Endothelial cell of umbilical vein (primary cell): ENCODE data around the gene AFDN. TPM values are rescaled to one million over a fixed set of nuclear protein-coding genes. Genes with fewer than 3 reads are reported as not detected.

Experiments used
- BruUV-seq: library from RNA; stranded (reverse); fragments of 400-500 nt; replicated peaks from 2 replicates; lab custom pipeline; 2021; lab: Mats Ljungman, UMichigan
- CTCF ChIA-PET: fragments of 300-600, 350-600 bp; sonication (Branson Sonifier 250); formaldehyde crosslinking; loops from one replicate; lab custom pipeline; 2021; ENCODE audit warnings: antibody characterized with exemption, inconsistent platforms; lab: Charles Lee
- POLR2A ChIA-PET: fragments of 300-600, 350-600 bp; sonication (Branson Sonifier 250); formaldehyde crosslinking; loops from one replicate; lab custom pipeline; 2021; ENCODE audit warnings: antibody characterized with exemption, inconsistent platforms; lab: Charles Lee
- DNase-seq: peaks from one replicate; pipeline ENCODE4 v3.0.0-alpha.2; 2011; ENCODE audit warnings: low read depth, low spot score
- FAIRE-seq: peaks from 2 replicates; lab custom pipeline; 2011; peaks lifted over from hg19 to GRCh38; lab: Jason Lieb, UNC
- H2AFZ ChIP-seq: 2 replicates; pipeline ENCODE4 v1.6.0; 2012; ENCODE audit warnings: low read depth, low read length, control low read depth, inconsistent platforms
- H3K27ac ChIP-seq: 2 replicates; pipeline ENCODE4 v1.5.1; 2011; ENCODE audit warnings: low read depth, mild to moderate bottlenecking, control low read depth, low read length, moderate library complexity; ENCODE audit not compliant: insufficient read depth
- H3K27me3 ChIP-seq, 2 experiments: 2 replicates each; pipeline versions ENCODE4 v1.6.0 to v1.6.1; 2011; ENCODE audit warnings: low read length in 2 of 2, mixed read lengths in 1 of 2; ENCODE audit not compliant: control insufficient read depth in 2 of 2, insufficient read depth in 2 of 2
- H3K36me3 ChIP-seq, 2 experiments: 2 replicates in 1 of 2; 3 replicates in 1 of 2; pipeline ENCODE4 v1.5.1; 2011; ENCODE audit warnings: low read length in 2 of 2, mild to moderate bottlenecking in 1 of 2, moderate library complexity in 1 of 2; ENCODE audit not compliant: control insufficient read depth in 2 of 2, insufficient read depth in 2 of 2; ENCODE audit errors: extremely low read depth in 1 of 2
- H3K4me1 ChIP-seq: 3 replicates; pipeline ENCODE4 v1.5.1; 2011; ENCODE audit warnings: mild to moderate bottlenecking, low read length; ENCODE audit not compliant: control insufficient read depth, insufficient read depth; ENCODE audit errors: extremely low read depth
- H3K4me2 ChIP-seq: 2 replicates; pipeline ENCODE4 v1.6.1; 2011; ENCODE audit warnings: low read length, control low read depth, mixed read lengths; ENCODE audit not compliant: insufficient read depth
- H3K4me3 ChIP-seq, 3 experiments: fragments of 200-600 bp in 1 of 3; sonication (generic), shearing (Covaris generic) in 1 of 3; replicated peaks in 1 of 3; 2 replicates each; pipeline ENCODE4 v1.5.1; 2011 to 2016; ENCODE audit warnings: control low read depth in 3 of 3, low read length in 3 of 3, mild to moderate bottlenecking in 2 of 3, inconsistent platforms in 1 of 3, low read depth in 1 of 3, moderate library complexity in 1 of 3; ENCODE audit not compliant: insufficient read depth in 1 of 3
- H3K79me2 ChIP-seq: 2 replicates; pipeline ENCODE4 v1.6.0; 2012; ENCODE audit warnings: low read length, inconsistent platforms; ENCODE audit not compliant: control insufficient read depth, insufficient read depth
- H3K9ac ChIP-seq: replicated peaks from 2 replicates; pipeline ENCODE3; 2011; ENCODE audit warnings: low read length, control low read depth; ENCODE audit not compliant: insufficient read depth; ENCODE audit errors: extremely low read depth
- H3K9me1 ChIP-seq: replicated peaks from 3 replicates; pipeline ENCODE4 v1.6.0; 2011; ENCODE audit warnings: mild to moderate bottlenecking, low read length; ENCODE audit not compliant: control insufficient read depth, insufficient read depth; ENCODE audit errors: extremely low read depth
- H3K9me3 ChIP-seq: replicated peaks from 2 replicates; pipeline ENCODE4 v1.5.1; 2012; ENCODE audit warnings: low read length, inconsistent platforms; ENCODE audit not compliant: control insufficient read depth, insufficient read depth
- H4K20me1 ChIP-seq: replicated peaks from 2 replicates; pipeline ENCODE3; 2011; ENCODE audit warnings: mild to moderate bottlenecking, low read length; ENCODE audit not compliant: control insufficient read depth, insufficient read depth; ENCODE audit errors: extremely low read depth
- EZH2 ChIP-seq: IDR thresholded peaks from 2 replicates; pipeline ENCODE4 v1.6.1; 2012; ENCODE audit warnings: borderline replicate concordance, low read depth, mild to moderate bottlenecking, moderate library complexity, low read length, inconsistent platforms; ENCODE audit not compliant: severe bottlenecking
- FOS ChIP-seq: IDR thresholded peaks from 2 replicates; pipeline ENCODE4 v1.6.1; 2011; ENCODE audit warnings: mild to moderate bottlenecking, low read length, moderate library complexity, borderline replicate concordance; ENCODE audit not compliant: insufficient read depth
- GATA2 ChIP-seq: IDR thresholded peaks from 2 replicates; pipeline ENCODE4 v1.7.0; 2011; ENCODE audit warnings: low read depth, mild to moderate bottlenecking, moderate library complexity, mixed read lengths, low read length; ENCODE audit not compliant: insufficient read length, insufficient read depth
- MYC ChIP-seq: IDR thresholded peaks from one replicate; pipeline ENCODE4 v1.6.1; 2011; ENCODE audit warnings: mild to moderate bottlenecking, low read depth, low read length
- POLR2A ChIP-seq: IDR thresholded peaks from 2 replicates; pipeline ENCODE4 v1.6.1; 2012; ENCODE audit warnings: low read depth, mild to moderate bottlenecking, control low read depth, low read length
- POLR2AphosphoS5 ChIP-seq: IDR thresholded peaks from 2 replicates; pipeline ENCODE4 v1.6.1; 2012; ENCODE audit warnings: low read depth, mild to moderate bottlenecking, control low read depth, low read length, moderate library complexity; ENCODE audit not compliant: insufficient read depth
- dilution Hi-C: fragments of 300-500 bp; cut with MboI; formaldehyde crosslinking; loops from one replicate; pipeline ENCODE4 v1.15.0; 2019; ENCODE audit warnings: low sequenced_read_pairs; ENCODE audit not compliant: extremely low pct_ligation_motif_present
- intact Hi-C: fragments of 100-400 bp; cut with micrococcal nuclease; formaldehyde crosslinking; loops from one replicate; pipeline ENCODE4 v1.10.0; 2022
- polyA plus RNA-seq, 4 experiments: library from polyadenylated mRNA; depleted of rRNA in 3 of 4; stranded (reverse) in 3 of 4; unstranded in 1 of 4; fragments of >200 nt; gene quantifications; 2 replicates each; pipeline versions ENCODE4 v1.2.1 to v1.2.3, GENCODE V29; 2011 to 2012; ENCODE audit warnings: missing spikeins in 1 of 4
- total RNA-seq: library from RNA; stranded (reverse); gene quantifications from 2 replicates; pipeline ENCODE4 v1.2.3, GENCODE V29; 2021

AFDN gene
- total and polyA plus RNA-seq, 2 donors (not counting 3 experiments of a cell fraction or from before 2014, with no cell fraction given), result 31.0 to 134 TPM

- no peaks in the 10 kb centered on the region for H4K20me1 ChIP-seq
- H3K9me1 ChIP-seq, result no peaks in the 10 kb centered on the region
- no peak overlapping the region for H3K4me3 ChIP-seq
- H3K4me2 ChIP-seq, result no peak overlapping the region
- dilution Hi-C loops, result no loop called here
- intact Hi-C loops, result loop anchor here (2.0 kb wide), 1 partner anchor 19 kb away; no protein-coding TSS in a partner anchor
- H3K27ac ChIP-seq, result no peak overlapping the region
- peaks cover 71% of the 10 kb centered on the region for H3K79me2 ChIP-seq
- CTCF ChIA-PET, result no interaction called here
- TF ChIP-seq FOS (no peak), POLR2A (no peak), MYC (no peak)
- no peak for DNase-seq
- no TSS peak for BruUV-seq
- H3K9ac ChIP-seq, result no peak overlapping the region
- no peaks in the 10 kb centered on the region for H3K36me3 ChIP-seq
- no peak overlapping the region for H2AFZ ChIP-seq
- H3K9me3 ChIP-seq, result no peaks in the 10 kb centered on the region
- peaks cover 29% of the 10 kb centered on the region for H3K4me1 ChIP-seq
- POLR2A ChIA-PET, result no interaction called here
- FAIRE-seq, result no peak
- H3K27me3 ChIP-seq, result no peaks in the 10 kb centered on the region
Observed at GRCh38 chr6:167851370-167851952, 24.8 kb downstream of the AFDN start.

- Histone ChIP-seq H3K27ac (peak overlapping the region; percentile 52), H3K4me2 (peak overlapping the region; percentile 81), H3K4me3 (no peak overlapping the region), H4K20me1 (peaks cover 2% of the 10 kb centered on the region), H3K4me1 (peaks cover 27% of the 10 kb centered on the region), H3K9ac (no peak overlapping the region), H3K9me3 (no peaks in the 10 kb centered on the region), H3K9me1 (no peaks in the 10 kb centered on the region), H3K79me2 (peaks cover 76% of the 10 kb centered on the region), H2AFZ (no peak overlapping the region), H3K36me3 (no peaks in the 10 kb centered on the region), H3K27me3 (no peaks in the 10 kb centered on the region)
- ChIA-PET POLR2A (no interaction called here), CTCF (interaction anchor here (0.7 to 1.8 kb wide), 3 partner anchors 11 to 370 kb away, joined by 4 to 7 read pairs (median 4); no protein-coding TSS in a partner anchor)
- no TSS peak for BruUV-seq
- dilution Hi-C loops, result no loop called here
- intact Hi-C loops, result loop anchor here (2.0 kb wide), 1 partner anchor 29 kb away; no protein-coding TSS in a partner anchor
- FAIRE-seq (no peak), DNase-seq (peak; percentile 42)
- TF ChIP-seq GATA2 (no peak), FOS (peak; percentile 17), EZH2 (no peak), POLR2AphosphoS5 (no peak)
Observed at GRCh38 chr6:167855825-167856425, 29.2 kb downstream of the AFDN start.
